Raji (cell line): ENCODE data around the gene WLS.

Experiments
- POLR2A ChIP-seq: IDR thresholded peaks from 2 replicates; pipeline ENCODE4 v1.6.1; 2011; ENCODE audit warnings: low read depth, low read length, control low read depth; ENCODE audit not compliant: insufficient read depth

Gene WLS

GRCh38 chr1:68232289-68233148 lies at the start of gene WLS:
Gene WLS, minus strand, starts transcription at chr1:68232523. Its CDS starts 224 bp downstream, at chr1:68232299.
- TF ChIP-seq POLR2A: no peak

- TF ChIP-seq POLR2A: no peak
Measured at GRCh38 chr1:68280286-68280685, 48.0 kb upstream of the WLS start.

GRCh38 chr1:68279846-68280245 lies 47.5 kb upstream of the WLS start:
- TF ChIP-seq POLR2A: no peak

GRCh38 chr1:68278221-68278620 lies 45.9 kb upstream of the WLS start:
- no peak for TF ChIP-seq POLR2A

GRCh38 chr1:68276448-68276847 lies 44.1 kb upstream of the WLS start:
- no peak for TF ChIP-seq POLR2A

- no peak for TF ChIP-seq POLR2A
Measured at GRCh38 chr1:68273530-68273929, 41.2 kb upstream of the WLS start.

- no peak for TF ChIP-seq POLR2A
Measured at GRCh38 chr1:68271596-68271995, 39.3 kb upstream of the WLS start.

GRCh38 chr1:68270951-68271350 lies 38.6 kb upstream of the WLS start:
- no peak for TF ChIP-seq POLR2A

GRCh38 chr1:68269637-68270430 lies 37.5 kb upstream of the WLS start:
- TF ChIP-seq POLR2A: no peak

- no peak for TF ChIP-seq POLR2A
Measured at GRCh38 chr1:68268896-68269483, 36.7 kb upstream of the WLS start.

GRCh38 chr1:68255301-68255700 lies 23.0 kb upstream of the WLS start:
- TF ChIP-seq POLR2A: no peak

- no peak for TF ChIP-seq POLR2A
Measured at GRCh38 chr1:68254667-68255226, 22.4 kb upstream of the WLS start.

GRCh38 chr1:68237040-68237439 lies 4.7 kb upstream of the WLS start:
- no peak for TF ChIP-seq POLR2A

- TF ChIP-seq POLR2A: no peak
Measured at GRCh38 chr1:68234094-68234493, 1.8 kb upstream of the WLS start.

- no peak for TF ChIP-seq POLR2A
Measured at GRCh38 chr1:68233202-68233601, 879 bp upstream of the WLS start.
